WTC11 (cell line): ENCODE results near the gene EDN2. TPM values are rescaled to one million over a fixed set of nuclear protein-coding genes. Genes with fewer than 3 reads are reported as not detected.

Source experiments
- ATAC-seq: fragments of 200-7000 bp; cut with Tn5 transposase; 2 replicates; pipeline ENCODE4 v1.10.0; 2021; ENCODE audit warnings: mild to moderate bottlenecking, moderate library complexity
- CTCF ChIA-PET: fragments of 300-600 bp; sonication (Branson Sonifier 250); formaldehyde crosslinking; loops from one replicate; lab custom pipeline; 2021; ENCODE audit warnings: antibody characterized with exemption; lab: Charles Lee
- POLR2A ChIA-PET: fragments of 350-600 bp; sonication (Branson Sonifier 250); formaldehyde crosslinking; loops from one replicate; lab custom pipeline; 2021; ENCODE audit warnings: antibody characterized with exemption; lab: Charles Lee
- DNase-seq: peaks from one replicate; pipeline ENCODE4 v3.0.0; 2021; ENCODE audit warnings: low spot score
- H3K27ac Mint-ChIP-seq: 2 replicates; pipeline ENCODE4 v1.8.0; 2021; ENCODE audit warnings: mixed read lengths
- H3K27me3 Mint-ChIP-seq: 2 replicates; pipeline ENCODE4 v1.8.0; 2021; ENCODE audit warnings: low read depth, mild to moderate bottlenecking, moderate library complexity, mixed read lengths
- H3K36me3 Mint-ChIP-seq: 2 replicates; pipeline ENCODE4 v1.8.0; 2021; ENCODE audit warnings: mixed read lengths
- H3K4me1 Mint-ChIP-seq: 2 replicates; pipeline ENCODE4 v1.8.0; 2022; ENCODE audit warnings: mixed read lengths
- H3K4me3 Mint-ChIP-seq: 2 replicates; pipeline ENCODE4 v1.8.0; 2021; ENCODE audit warnings: mild to moderate bottlenecking, moderate library complexity, mixed read lengths
- H3K9me3 Mint-ChIP-seq: 2 replicates; pipeline ENCODE4 v1.8.0; 2021; ENCODE audit warnings: mixed read lengths
- AFF4 ChIP-seq: sonication (generic); formaldehyde crosslinking; IDR thresholded peaks from 2 replicates; pipeline ENCODE4 v1.8.1; 2023; ENCODE audit warnings: mild to moderate bottlenecking, missing genetic modification reagents, borderline replicate concordance
- AR ChIP-seq: fragments of 250-450 bp; sonication (Bioruptor Pico); IDR thresholded peaks from 2 replicates; pipeline ENCODE4 v1.9.0; 2021; ENCODE audit warnings: mild to moderate bottlenecking
- FOXJ3 ChIP-seq: sonication (generic); formaldehyde crosslinking; IDR thresholded peaks from 2 replicates; pipeline ENCODE4 v1.9.0; 2021; ENCODE audit warnings: missing genetic modification reagents, mild to moderate bottlenecking, borderline replicate concordance
- FOXP1 ChIP-seq: sonication (generic); formaldehyde crosslinking; IDR thresholded peaks from 2 replicates; pipeline ENCODE4 v1.8.0; 2022; ENCODE audit warnings: missing genetic modification reagents, mild to moderate bottlenecking, moderate library complexity, borderline replicate concordance
- GABPB1 ChIP-seq: sonication (generic); formaldehyde crosslinking; IDR thresholded peaks from 2 replicates; pipeline ENCODE4 v1.8.1; 2023; ENCODE audit warnings: mild to moderate bottlenecking, missing genetic modification reagents
- GRHL2 ChIP-seq: fragments of 250-450 bp; sonication (Bioruptor Pico); IDR thresholded peaks from 2 replicates; pipeline ENCODE4 v1.8.0; 2022; ENCODE audit warnings: mild to moderate bottlenecking, moderate library complexity; ENCODE audit not compliant: insufficient replicate concordance, severe bottlenecking
- IRF2 ChIP-seq: sonication (generic); formaldehyde crosslinking; IDR thresholded peaks from 2 replicates; pipeline ENCODE4 v1.8.0; 2022; ENCODE audit warnings: low read depth, missing genetic modification reagents, borderline replicate concordance
- SP1 ChIP-seq: sonication (generic); formaldehyde crosslinking; conservative IDR thresholded peaks from 2 replicates; pipeline ENCODE4 v1.8.1; 2022; ENCODE audit warnings: missing genetic modification reagents
- TEAD1 ChIP-seq: sonication (generic); formaldehyde crosslinking; IDR thresholded peaks from 2 replicates; pipeline ENCODE4 v1.8.0; 2022; ENCODE audit warnings: mild to moderate bottlenecking, missing genetic modification reagents
- total RNA-seq: library from RNA; stranded (reverse); gene quantifications from 3 replicates; pipeline ENCODE4 v1.2.3, GENCODE V29; 2021
- TF ChIP-seq, protein P1 (sequence below): sonication (generic); formaldehyde crosslinking; IDR thresholded peaks from 2 replicates; pipeline ENCODE4 v1.8.1; 2022; ENCODE audit warnings: low read depth, missing genetic modification reagents, borderline replicate concordance
- TF ChIP-seq, protein P2 (sequence below): sonication (generic); formaldehyde crosslinking; IDR thresholded peaks from 2 replicates; pipeline ENCODE4 v1.8.1; 2023; ENCODE audit warnings: mild to moderate bottlenecking, missing genetic modification reagents
- TF ChIP-seq, protein P3 (sequence below): sonication (generic); formaldehyde crosslinking; IDR thresholded peaks from 2 replicates; pipeline ENCODE4 v1.8.0; 2023; ENCODE audit warnings: mild to moderate bottlenecking, missing genetic modification reagents
- TF ChIP-seq, protein P4 (sequence below): sonication (generic); formaldehyde crosslinking; IDR thresholded peaks from 2 replicates; pipeline ENCODE4 v1.8.0; 2022; ENCODE audit warnings: mild to moderate bottlenecking, missing genetic modification reagents

Gene EDN2
- total RNA-seq, 1 experiment from 2014 or later: 0.33 TPM

GRCh38 chr1:41448821-41449220, 35.7 kb downstream of the EDN2 start:
- no peak overlapping the region for H3K27ac Mint-ChIP-seq
- peaks cover 13% of the 10 kb centered on the region for H3K9me3 Mint-ChIP-seq
- no peaks in the 10 kb centered on the region for H3K27me3 Mint-ChIP-seq
- no peak for TF ChIP-seq AFF4 (CRISPR knock-in tag)
- no peak for TF ChIP-seq TEAD1
- TF ChIP-seq SP1 (CRISPR knock-in tag): no peak
- TF ChIP-seq, protein P1, sequence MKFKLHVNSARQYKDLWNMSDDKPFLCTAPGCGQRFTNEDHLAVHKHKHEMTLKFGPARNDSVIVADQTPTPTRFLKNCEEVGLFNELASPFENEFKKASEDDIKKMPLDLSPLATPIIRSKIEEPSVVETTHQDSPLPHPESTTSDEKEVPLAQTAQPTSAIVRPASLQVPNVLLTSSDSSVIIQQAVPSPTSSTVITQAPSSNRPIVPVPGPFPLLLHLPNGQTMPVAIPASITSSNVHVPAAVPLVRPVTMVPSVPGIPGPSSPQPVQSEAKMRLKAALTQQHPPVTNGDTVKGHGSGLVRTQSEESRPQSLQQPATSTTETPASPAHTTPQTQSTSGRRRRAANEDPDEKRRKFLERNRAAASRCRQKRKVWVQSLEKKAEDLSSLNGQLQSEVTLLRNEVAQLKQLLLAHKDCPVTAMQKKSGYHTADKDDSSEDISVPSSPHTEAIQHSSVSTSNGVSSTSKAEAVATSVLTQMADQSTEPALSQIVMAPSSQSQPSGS (CRISPR knock-in tag): no peak
- TF ChIP-seq, protein P2, sequence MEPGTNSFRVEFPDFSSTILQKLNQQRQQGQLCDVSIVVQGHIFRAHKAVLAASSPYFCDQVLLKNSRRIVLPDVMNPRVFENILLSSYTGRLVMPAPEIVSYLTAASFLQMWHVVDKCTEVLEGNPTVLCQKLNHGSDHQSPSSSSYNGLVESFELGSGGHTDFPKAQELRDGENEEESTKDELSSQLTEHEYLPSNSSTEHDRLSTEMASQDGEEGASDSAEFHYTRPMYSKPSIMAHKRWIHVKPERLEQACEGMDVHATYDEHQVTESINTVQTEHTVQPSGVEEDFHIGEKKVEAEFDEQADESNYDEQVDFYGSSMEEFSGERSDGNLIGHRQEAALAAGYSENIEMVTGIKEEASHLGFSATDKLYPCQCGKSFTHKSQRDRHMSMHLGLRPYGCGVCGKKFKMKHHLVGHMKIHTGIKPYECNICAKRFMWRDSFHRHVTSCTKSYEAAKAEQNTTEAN (CRISPR knock-in tag): no peak
- no peaks in the 10 kb centered on the region; the same call in 1 of the 2 replicates for H3K4me1 Mint-ChIP-seq
- ATAC-seq (no peak), DNase-seq (no peak)
- no peak overlapping the region for H3K4me3 Mint-ChIP-seq
- ChIA-PET CTCF (interaction anchor here (1.0 to 1.3 kb wide), 5 partner anchors 25 to 166 kb away, joined by 3 to 5 read pairs (median 3); no protein-coding TSS in a partner anchor), POLR2A (interaction anchor here (0.5 kb wide), 1 partner anchor 419 kb away, joined by 3 read pairs; no protein-coding TSS in a partner anchor)
- 0 out of 2 replicates have a peak, but pooled peaks cover 4% of the 10 kb centered on the region for H3K36me3 Mint-ChIP-seq

DNA sequence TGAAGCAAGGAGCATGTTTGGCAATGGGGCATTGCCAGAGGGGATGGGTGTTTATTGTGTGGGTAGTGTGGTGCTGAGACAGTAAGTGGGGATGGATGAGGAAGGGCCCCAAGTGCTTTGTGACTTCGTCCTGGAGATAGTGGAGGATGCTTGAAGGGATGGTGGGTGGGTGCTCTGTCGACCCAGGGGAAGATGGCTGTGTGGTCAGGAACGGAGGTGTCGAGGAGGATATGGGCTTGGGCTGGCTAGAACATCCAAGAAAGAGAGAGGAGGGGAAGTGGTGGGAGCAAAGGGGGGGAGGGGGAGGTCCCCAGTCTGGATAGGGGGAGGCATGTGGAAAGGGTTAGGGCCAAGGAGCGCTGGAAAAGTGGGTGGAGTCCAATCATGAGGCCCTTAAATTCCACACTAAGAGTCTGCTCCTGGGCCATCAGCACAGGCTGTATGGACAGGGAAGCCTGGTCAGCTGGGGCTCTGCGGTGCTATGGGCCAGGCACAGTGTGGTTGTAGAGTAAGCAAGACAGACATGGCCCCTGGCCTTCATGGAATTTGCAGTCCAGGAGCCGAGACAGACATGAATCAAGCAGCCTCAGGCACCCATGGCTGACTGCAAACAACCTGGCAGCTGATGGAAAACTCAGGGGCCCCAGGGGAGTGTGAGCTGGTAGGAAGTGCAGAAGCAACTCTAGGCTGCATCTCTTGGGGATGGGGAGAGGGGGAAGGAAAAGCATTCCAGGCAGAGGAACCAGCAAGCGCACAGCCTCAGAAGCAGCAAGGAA, 36.3 kb downstream of the EDN2 start:
- TF ChIP-seq, protein P2 (CRISPR knock-in tag): no peak
- TF ChIP-seq GABPB1 (CRISPR knock-in tag): no peak
- no peak for ATAC-seq
- H3K36me3 Mint-ChIP-seq: 0 out of 2 replicates have a peak, but pooled peaks cover 4% of the 10 kb centered on the region
- CTCF ChIA-PET: interaction anchor here (1.0 to 3.2 kb wide), 5 partner anchors 25 to 133 kb away, joined by 3 to 8 read pairs (median 3); no protein-coding TSS in a partner anchor
- H3K27me3 Mint-ChIP-seq: no peaks in the 10 kb centered on the region
- H3K4me1 Mint-ChIP-seq: no peaks in the 10 kb centered on the region; the same call in 1 of the 2 replicates
- peaks cover 13% of the 10 kb centered on the region for H3K9me3 Mint-ChIP-seq
- H3K4me3 Mint-ChIP-seq: no peak overlapping the region
- no peak for DNase-seq
- POLR2A ChIA-PET: no interaction called here
- no peak overlapping the region for H3K27ac Mint-ChIP-seq

DNA sequence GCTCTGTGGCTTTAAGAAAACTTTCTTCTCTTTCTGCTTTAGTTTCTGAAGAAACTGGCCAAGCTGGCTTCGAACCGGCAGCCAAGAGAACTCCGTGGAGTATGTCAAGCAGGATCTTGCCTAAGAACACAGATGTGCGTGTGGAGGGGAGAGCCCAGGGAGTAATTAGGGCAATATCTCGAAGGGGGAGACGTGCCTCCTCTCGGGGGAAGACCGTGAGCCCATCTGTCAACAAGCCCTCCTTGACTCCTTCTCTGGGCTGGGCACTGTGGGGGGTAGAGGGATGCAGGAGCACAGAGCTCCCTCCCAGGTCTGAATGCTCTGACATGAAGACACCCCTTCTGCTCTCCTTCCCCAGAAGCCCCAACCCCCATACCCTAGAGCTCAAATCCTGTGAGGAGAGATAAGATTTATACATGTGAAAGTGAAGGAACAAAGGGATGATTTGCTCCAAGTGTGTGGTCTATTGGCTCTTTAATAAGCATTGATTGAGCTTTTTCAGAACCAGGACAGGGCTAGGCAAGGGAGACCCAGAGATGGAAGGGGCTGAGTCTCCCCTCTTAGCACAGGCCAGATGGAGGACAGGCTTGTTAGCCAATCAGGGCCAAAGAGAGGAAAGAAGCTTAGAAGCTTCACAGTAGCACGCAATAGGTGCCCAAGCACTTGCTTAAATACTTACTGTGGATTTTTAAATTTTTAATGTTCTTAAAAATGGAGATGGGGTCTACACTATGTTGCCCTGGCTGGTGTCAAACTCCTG, 37.5 kb downstream of the EDN2 start:
- no peak overlapping the region for H3K4me3 Mint-ChIP-seq
- no peaks in the 10 kb centered on the region for H3K27me3 Mint-ChIP-seq
- POLR2A ChIA-PET: no interaction called here
- ATAC-seq: no peak
- DNase-seq: no peak
- 0 out of 2 replicates have a peak, but pooled peaks cover 4% of the 10 kb centered on the region for H3K36me3 Mint-ChIP-seq
- no peaks in the 10 kb centered on the region; the same call in 1 of the 2 replicates for H3K4me1 Mint-ChIP-seq
- no peak overlapping the region for H3K27ac Mint-ChIP-seq
- peaks cover 13% of the 10 kb centered on the region for H3K9me3 Mint-ChIP-seq
- CTCF ChIA-PET: interaction anchor here (0.7 to 3.2 kb wide), 3 partner anchors 36 to 70 kb away, joined by 3 to 8 read pairs (median 3); no protein-coding TSS in a partner anchor
- TF ChIP-seq AR (CRISPR knock-in tag): no peak
- TF ChIP-seq, protein P3, sequence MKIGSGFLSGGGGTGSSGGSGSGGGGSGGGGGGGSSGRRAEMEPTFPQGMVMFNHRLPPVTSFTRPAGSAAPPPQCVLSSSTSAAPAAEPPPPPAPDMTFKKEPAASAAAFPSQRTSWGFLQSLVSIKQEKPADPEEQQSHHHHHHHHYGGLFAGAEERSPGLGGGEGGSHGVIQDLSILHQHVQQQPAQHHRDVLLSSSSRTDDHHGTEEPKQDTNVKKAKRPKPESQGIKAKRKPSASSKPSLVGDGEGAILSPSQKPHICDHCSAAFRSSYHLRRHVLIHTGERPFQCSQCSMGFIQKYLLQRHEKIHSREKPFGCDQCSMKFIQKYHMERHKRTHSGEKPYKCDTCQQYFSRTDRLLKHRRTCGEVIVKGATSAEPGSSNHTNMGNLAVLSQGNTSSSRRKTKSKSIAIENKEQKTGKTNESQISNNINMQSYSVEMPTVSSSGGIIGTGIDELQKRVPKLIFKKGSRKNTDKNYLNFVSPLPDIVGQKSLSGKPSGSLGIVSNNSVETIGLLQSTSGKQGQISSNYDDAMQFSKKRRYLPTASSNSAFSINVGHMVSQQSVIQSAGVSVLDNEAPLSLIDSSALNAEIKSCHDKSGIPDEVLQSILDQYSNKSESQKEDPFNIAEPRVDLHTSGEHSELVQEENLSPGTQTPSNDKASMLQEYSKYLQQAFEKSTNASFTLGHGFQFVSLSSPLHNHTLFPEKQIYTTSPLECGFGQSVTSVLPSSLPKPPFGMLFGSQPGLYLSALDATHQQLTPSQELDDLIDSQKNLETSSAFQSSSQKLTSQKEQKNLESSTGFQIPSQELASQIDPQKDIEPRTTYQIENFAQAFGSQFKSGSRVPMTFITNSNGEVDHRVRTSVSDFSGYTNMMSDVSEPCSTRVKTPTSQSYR (CRISPR knock-in tag): no peak
- no peak for TF ChIP-seq FOXP1 (CRISPR knock-in tag)
- TF ChIP-seq FOXJ3 (CRISPR knock-in tag): no peak
- TF ChIP-seq IRF2 (CRISPR knock-in tag): no peak
- TF ChIP-seq GRHL2: no peak
- TF ChIP-seq, protein P4, sequence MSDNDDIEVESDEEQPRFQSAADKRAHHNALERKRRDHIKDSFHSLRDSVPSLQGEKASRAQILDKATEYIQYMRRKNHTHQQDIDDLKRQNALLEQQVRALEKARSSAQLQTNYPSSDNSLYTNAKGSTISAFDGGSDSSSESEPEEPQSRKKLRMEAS (CRISPR knock-in tag): no peak
